GM12873 (cell line): ENCODE results near the gene ENTPD7.

Experiments used
- TF ChIP-seq, protein P1 (sequence below): IDR thresholded peaks from 2 replicates; pipeline ENCODE4 v1.5.1; 2012; ENCODE audit warnings: low read depth, mild to moderate bottlenecking, moderate library complexity, low read length, control low read depth; ENCODE audit not compliant: insufficient read depth; ENCODE audit errors: missing control alignments

ENTPD7 gene, protein sequence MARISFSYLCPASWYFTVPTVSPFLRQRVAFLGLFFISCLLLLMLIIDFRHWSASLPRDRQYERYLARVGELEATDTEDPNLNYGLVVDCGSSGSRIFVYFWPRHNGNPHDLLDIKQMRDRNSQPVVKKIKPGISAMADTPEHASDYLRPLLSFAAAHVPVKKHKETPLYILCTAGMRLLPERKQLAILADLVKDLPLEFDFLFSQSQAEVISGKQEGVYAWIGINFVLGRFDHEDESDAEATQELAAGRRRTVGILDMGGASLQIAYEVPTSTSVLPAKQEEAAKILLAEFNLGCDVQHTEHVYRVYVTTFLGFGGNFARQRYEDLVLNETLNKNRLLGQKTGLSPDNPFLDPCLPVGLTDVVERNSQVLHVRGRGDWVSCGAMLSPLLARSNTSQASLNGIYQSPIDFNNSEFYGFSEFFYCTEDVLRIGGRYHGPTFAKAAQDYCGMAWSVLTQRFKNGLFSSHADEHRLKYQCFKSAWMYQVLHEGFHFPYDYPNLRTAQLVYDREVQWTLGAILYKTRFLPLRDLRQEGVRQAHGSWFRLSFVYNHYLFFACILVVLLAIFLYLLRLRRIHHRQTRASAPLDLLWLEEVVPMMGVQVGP

DNA sequence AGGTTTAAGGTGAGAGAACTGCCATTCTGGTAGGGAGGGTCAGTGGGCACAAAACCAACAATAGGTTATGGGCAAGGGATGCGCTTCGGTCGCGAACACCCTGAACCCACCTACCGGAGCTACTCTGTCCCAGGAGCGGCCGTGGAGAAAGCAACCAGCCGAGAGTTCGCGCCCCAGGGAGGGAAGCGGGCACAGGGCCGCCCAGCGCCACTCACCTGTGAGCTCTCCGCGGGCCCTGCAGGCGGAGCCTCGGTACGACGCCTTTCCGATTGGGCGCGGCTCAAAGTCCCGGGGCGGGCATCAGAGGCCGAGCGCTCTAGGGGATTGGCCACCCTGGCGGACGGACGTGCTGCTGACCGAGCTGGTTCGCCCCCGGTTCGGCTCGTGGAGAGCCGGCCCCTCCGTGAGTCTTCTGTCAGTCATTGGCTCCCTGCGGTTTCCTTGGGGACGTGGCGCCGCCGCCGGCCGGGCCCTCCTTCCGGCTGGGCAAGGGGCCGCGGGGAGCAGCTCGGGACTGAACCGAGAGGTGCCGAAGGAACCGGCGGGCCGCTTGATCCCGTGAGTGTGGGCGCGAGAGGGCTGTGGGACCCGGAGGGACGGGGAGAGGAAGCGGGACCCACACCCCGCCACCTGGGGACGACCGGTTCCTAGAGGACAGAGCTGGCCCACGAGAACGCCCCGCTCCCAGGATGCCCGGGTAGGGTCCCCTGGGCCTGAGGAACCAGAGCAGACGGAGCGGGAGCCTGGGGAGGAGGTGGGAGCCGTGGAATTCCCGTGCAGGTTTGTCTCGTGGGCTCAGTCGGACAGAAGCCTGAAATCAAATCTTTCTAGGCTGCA lies at the start of gene ENTPD7:
ENTPD7 (plus strand) TSS at position 479 of the 837 bp plus-strand sequence. CDS start 448 bp downstream, outside the sequence.
- TF ChIP-seq, protein P1, sequence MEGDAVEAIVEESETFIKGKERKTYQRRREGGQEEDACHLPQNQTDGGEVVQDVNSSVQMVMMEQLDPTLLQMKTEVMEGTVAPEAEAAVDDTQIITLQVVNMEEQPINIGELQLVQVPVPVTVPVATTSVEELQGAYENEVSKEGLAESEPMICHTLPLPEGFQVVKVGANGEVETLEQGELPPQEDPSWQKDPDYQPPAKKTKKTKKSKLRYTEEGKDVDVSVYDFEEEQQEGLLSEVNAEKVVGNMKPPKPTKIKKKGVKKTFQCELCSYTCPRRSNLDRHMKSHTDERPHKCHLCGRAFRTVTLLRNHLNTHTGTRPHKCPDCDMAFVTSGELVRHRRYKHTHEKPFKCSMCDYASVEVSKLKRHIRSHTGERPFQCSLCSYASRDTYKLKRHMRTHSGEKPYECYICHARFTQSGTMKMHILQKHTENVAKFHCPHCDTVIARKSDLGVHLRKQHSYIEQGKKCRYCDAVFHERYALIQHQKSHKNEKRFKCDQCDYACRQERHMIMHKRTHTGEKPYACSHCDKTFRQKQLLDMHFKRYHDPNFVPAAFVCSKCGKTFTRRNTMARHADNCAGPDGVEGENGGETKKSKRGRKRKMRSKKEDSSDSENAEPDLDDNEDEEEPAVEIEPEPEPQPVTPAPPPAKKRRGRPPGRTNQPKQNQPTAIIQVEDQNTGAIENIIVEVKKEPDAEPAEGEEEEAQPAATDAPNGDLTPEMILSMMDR, result peak; percentile 11

DNA sequence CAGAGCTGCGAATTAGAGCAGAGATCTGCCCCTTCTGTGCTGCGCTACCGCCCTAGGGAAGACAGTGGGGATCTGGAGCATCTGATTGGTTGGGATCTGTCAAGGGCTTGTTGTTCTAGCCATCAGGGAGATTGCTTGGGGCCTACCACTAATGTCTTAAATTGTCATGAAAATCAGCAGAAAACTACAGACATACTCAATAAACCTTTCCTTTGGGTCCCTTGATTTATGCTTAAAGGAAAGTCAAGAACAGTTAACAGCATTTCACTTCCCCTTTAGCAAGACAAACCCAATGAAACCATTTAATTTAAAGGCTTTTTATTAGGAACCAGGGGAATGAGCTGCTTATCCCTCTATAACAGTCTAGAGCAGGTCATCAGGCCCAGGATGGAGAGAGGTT lies 49.1 kb upstream of the ENTPD7 start:
- TF ChIP-seq, protein P1, result no peak

DNA sequence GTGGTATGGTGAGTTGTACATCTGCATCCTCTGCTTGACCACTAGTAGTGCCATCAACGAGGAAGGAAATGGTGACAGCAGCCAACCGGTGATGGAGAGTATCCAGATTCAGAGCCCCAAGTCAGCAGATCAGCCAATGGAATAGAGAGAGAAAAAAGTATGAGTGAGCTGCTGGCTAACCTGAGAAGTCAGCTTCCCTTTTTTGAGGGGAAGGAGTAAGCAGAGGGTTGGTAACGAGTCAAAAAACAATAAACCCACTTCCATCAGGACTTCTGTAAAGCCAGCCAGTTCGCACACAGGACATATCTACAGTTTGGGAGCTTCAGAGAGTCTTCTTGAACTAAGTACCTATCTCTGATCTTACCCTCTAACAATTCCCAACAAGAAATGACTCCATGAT lies 48.0 kb upstream of the ENTPD7 start:
- TF ChIP-seq, protein P1, result no peak

DNA sequence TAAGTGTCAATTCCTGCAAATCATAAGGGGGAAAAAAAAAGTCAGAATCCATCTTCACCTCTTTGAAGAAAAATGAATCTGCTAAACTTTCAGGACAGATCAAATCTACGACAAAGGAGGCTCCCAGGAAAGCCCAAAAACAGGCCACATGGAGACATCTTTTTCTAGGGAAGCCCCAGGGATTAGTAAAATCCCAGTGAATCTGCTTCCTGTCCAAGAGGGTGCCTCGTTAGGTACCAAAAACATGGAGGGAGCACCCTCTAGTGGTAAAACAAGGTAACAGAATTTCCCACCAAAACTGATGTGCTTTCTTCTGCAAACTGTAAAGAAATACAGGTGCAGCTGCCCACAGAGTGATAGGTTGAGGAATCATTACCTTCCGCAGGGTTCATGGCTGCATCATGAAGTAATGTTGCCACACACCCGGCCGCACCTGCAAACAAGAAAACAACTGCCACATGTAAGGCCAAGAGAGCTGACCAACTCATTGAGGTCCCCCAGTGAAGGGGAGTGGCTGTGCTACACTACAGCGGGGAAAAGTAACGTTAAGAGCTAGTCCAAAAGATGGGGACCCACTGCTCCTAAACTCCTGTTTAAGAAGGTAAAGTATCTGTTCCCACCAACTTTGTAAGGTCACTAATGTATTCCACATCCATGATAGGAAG lies 47.0 kb upstream of the ENTPD7 start:
- TF ChIP-seq, protein P1, result peak; percentile 81

DNA sequence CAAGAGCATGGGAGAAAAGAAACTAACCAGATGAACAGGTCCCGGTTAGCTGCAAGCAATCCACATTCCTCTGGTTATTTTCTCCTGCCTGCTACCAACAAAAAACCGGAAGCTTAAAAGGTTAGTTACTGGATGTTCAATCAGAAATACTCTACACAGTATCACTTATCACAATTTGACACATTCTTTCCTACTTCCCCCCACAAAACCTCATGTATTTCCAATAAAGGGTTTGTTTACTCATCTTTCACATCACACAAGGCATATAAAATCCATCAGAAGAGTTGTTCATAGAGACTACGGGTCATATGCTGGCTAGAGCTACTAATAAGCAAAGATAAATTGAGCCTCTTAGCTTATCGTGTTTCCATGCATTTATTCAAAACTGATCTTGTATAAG lies 43.9 kb upstream of the ENTPD7 start:
- TF ChIP-seq, protein P1, result no peak

DNA sequence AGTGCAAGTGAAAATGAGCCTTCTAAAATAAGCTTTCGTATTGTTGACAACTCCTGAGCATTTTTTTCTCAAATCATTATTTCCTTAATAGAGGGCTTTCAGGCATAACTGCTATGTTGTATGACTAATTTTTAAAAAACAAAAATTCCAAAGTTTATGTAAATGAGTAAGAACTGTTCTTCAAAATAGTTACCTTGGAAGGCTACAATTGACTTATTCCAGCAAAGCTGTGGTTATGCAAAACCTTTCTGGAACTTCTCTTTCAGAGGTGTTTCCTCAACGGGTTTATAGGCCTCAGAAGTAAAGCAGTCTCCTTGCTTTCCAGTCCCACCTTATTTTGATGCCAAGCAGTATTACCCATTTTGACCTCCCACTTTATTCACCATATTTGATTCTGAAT lies 41.6 kb upstream of the ENTPD7 start:
- TF ChIP-seq, protein P1, result no peak
